ENCODE measurements around the gene GRIN2A.
A peak's percentile ranks its signal among the peaks of the same experiment; 100 is the strongest.

Gene GRIN2A

GRCh38 chr16:10090816-10091215 is 91.4 kb downstream of the GRIN2A start:
- DNase-seq (ENCODE audit: low spot score) = no peak

DNA sequence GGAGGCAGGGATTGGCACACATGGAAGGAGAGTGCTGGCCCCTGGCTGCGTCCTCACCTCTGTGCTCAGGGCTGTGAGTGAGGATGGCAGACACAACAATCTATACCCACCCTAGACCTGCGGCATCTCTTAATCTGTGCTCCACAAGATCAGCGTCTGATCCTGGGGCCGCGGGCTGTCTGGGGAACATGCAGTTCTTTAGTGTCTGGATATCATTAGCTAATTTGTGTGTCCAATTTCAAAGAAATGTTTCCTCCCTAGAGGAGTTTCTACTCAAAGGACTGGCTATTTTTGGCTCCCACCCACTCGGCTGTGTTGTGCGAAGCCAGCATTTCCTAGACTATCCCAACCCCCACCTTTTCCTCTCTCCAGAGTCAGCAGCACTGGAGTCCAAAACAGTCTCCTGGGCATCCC is 93.8 kb downstream of the GRIN2A start:
- Histone ChIP-seq H3K27ac (ENCODE audit: poor library complexity, severe bottlenecking) (no peak overlapping the region), H3K4me1 (ENCODE audit: insufficient read depth, poor library complexity, severe bottlenecking) (no peaks in the 10 kb centered on the region), H3K4me3 (ENCODE audit: severe bottlenecking) (no peak overlapping the region), H3K36me3 (ENCODE audit: low read depth) (no peaks in the 10 kb centered on the region), H3K27me3 (ENCODE audit: insufficient read depth, poor library complexity, severe bottlenecking) (no peaks in the 10 kb centered on the region), H3K9me3 (ENCODE audit: severe bottlenecking) (no peaks in the 10 kb centered on the region)
- DNase-seq (ENCODE audit: low spot score) = no peak
- TF ChIP-seq, protein P1, sequence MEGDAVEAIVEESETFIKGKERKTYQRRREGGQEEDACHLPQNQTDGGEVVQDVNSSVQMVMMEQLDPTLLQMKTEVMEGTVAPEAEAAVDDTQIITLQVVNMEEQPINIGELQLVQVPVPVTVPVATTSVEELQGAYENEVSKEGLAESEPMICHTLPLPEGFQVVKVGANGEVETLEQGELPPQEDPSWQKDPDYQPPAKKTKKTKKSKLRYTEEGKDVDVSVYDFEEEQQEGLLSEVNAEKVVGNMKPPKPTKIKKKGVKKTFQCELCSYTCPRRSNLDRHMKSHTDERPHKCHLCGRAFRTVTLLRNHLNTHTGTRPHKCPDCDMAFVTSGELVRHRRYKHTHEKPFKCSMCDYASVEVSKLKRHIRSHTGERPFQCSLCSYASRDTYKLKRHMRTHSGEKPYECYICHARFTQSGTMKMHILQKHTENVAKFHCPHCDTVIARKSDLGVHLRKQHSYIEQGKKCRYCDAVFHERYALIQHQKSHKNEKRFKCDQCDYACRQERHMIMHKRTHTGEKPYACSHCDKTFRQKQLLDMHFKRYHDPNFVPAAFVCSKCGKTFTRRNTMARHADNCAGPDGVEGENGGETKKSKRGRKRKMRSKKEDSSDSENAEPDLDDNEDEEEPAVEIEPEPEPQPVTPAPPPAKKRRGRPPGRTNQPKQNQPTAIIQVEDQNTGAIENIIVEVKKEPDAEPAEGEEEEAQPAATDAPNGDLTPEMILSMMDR (IDR thresholded peaks at IDR 0.05; ENCODE audit: poor library complexity, severe bottlenecking) = no peak
- no peak for ATAC-seq (ENCODE audit: low read depth)

More at GRCh38 chr16:10090816-10091215, 91.4 kb downstream of the GRIN2A start:
- no peaks in the 10 kb centered on the region for H3K4me1 ChIP-seq (ENCODE audit: insufficient read depth, poor library complexity, severe bottlenecking)
- no peak overlapping the region for H3K27ac ChIP-seq (ENCODE audit: poor library complexity, severe bottlenecking)
- no peaks in the 10 kb centered on the region for H3K27me3 ChIP-seq (ENCODE audit: insufficient read depth, poor library complexity, severe bottlenecking)
- no peak overlapping the region for H3K4me3 ChIP-seq (ENCODE audit: severe bottlenecking)
- no peaks in the 10 kb centered on the region for H3K36me3 ChIP-seq (ENCODE audit: low read depth)
- TF ChIP-seq, protein P1 (IDR thresholded peaks at IDR 0.05; ENCODE audit: poor library complexity, severe bottlenecking) = no peak
- H3K9me3 ChIP-seq (ENCODE audit: severe bottlenecking) = no peaks in the 10 kb centered on the region
- ATAC-seq (ENCODE audit: low read depth) = peak; percentile 36; the same call in 2 of the 3 replicates

GRCh38 chr16:10087151-10087550 is 95.1 kb downstream of the GRIN2A start:
- Histone ChIP-seq H3K4me1 (ENCODE audit: insufficient read depth, poor library complexity, severe bottlenecking) (no peaks in the 10 kb centered on the region), H3K9me3 (ENCODE audit: severe bottlenecking) (no peaks in the 10 kb centered on the region), H3K4me3 (ENCODE audit: severe bottlenecking) (no peak overlapping the region), H3K27ac (ENCODE audit: poor library complexity, severe bottlenecking) (no peak overlapping the region), H3K36me3 (ENCODE audit: low read depth) (no peaks in the 10 kb centered on the region), H3K27me3 (ENCODE audit: insufficient read depth, poor library complexity, severe bottlenecking) (no peaks in the 10 kb centered on the region)
- TF ChIP-seq, protein P1 (IDR thresholded peaks at IDR 0.05; ENCODE audit: poor library complexity, severe bottlenecking) = no peak
- DNase-seq (ENCODE audit: low spot score) (no peak), ATAC-seq (ENCODE audit: low read depth) (no peak)

DNA sequence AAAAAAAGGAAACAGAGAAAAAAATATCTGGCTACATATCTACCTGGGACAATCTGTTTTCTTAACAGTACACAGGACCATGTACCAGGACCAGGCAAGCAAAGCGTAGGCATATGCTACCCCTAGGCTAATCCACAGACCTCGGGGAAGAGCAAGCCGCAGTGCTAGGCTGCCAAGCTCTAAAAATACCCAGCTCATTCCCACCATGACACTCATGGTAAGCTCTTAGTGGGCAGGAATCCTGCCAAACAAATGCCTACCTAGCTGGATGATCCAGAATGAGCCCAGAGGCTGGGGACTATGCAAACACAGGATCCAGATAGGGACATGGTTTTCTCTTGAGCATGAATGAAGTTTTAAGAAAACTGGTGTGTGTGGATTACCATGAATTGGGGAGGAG is 95.6 kb downstream of the GRIN2A start:
- ATAC-seq (ENCODE audit: low read depth) = no peak
- no peaks in the 10 kb centered on the region for H3K36me3 ChIP-seq (ENCODE audit: low read depth)
- TF ChIP-seq, protein P1 (IDR thresholded peaks at IDR 0.05; ENCODE audit: poor library complexity, severe bottlenecking) = no peak
- H3K4me1 ChIP-seq (ENCODE audit: insufficient read depth, poor library complexity, severe bottlenecking) = no peaks in the 10 kb centered on the region
- H3K9me3 ChIP-seq (ENCODE audit: severe bottlenecking) = no peaks in the 10 kb centered on the region
- no peak overlapping the region for H3K27ac ChIP-seq (ENCODE audit: poor library complexity, severe bottlenecking)
- no peak overlapping the region for H3K4me3 ChIP-seq (ENCODE audit: severe bottlenecking)
- H3K27me3 ChIP-seq (ENCODE audit: insufficient read depth, poor library complexity, severe bottlenecking) = no peaks in the 10 kb centered on the region
- DNase-seq (ENCODE audit: low spot score) = no peak

GRCh38 chr16:10085078-10085798 is 97.0 kb downstream of the GRIN2A start:
- Histone ChIP-seq H3K27me3 (ENCODE audit: insufficient read depth, poor library complexity, severe bottlenecking) (no peaks in the 10 kb centered on the region), H3K4me1 (ENCODE audit: insufficient read depth, poor library complexity, severe bottlenecking) (peaks cover 4% of the 10 kb centered on the region), H3K27ac (ENCODE audit: poor library complexity, severe bottlenecking) (no peak overlapping the region), H3K36me3 (ENCODE audit: low read depth) (no peaks in the 10 kb centered on the region), H3K4me3 (ENCODE audit: severe bottlenecking) (no peak overlapping the region), H3K9me3 (ENCODE audit: severe bottlenecking) (no peaks in the 10 kb centered on the region)
- DNase-seq (ENCODE audit: low spot score) (no peak), ATAC-seq (ENCODE audit: low read depth) (no peak)
- TF ChIP-seq, protein P1 (IDR thresholded peaks at IDR 0.05; ENCODE audit: poor library complexity, severe bottlenecking) = no peak
